ENCODE data around the gene NHSL2. TPM values are rescaled to one million over a fixed set of nuclear protein-coding genes. Genes with fewer than 3 reads are reported as not detected.

NHSL2 gene
- total RNA-seq, 2 donors from 2014 or later: 6.9 to 11.2 TPM

GRCh38 chrX:72011734-72012133 is 101.1 kb downstream of the NHSL2 start:
- no peaks in the 10 kb centered on the region for H3K9me3 ChIP-seq (ENCODE audit: control insufficient read depth, low read length)
- H3K27me3 Mint-ChIP-seq (ENCODE audit: insufficient read depth): no peaks in the 10 kb centered on the region
- WGBS, 2 experiments (ENCODE audit: insufficient coverage in 1 of 2, insufficient read length in 1 of 2): 100% methylated on average over 1 of the region's 2 CpGs; no CpG with 5 or more reads in 1 of the 2 experiments
- no peaks in the 10 kb centered on the region for H3K36me3 ChIP-seq (ENCODE audit: control insufficient read depth, insufficient read depth, low read length)
- DNase-seq: no peak
- TF ChIP-seq CTCF (conservative IDR thresholded peaks at IDR 0.05): no peak
- H3K4me1 Mint-ChIP-seq: no peaks in the 10 kb centered on the region
- no peaks in the 10 kb centered on the region for H3K4me1 ChIP-seq (ENCODE audit: control insufficient read depth, insufficient read depth, low read length)
- H3K9me3 Mint-ChIP-seq: peaks cover 59% of the 10 kb centered on the region
- no peak overlapping the region for H3K9ac ChIP-seq (ENCODE audit: extremely low read depth, low read length, poor library complexity, severe bottlenecking)
- H3K4me3 Mint-ChIP-seq: no peak overlapping the region
- H3K27me3 ChIP-seq (ENCODE audit: control insufficient read depth, insufficient read depth, low read length, poor library complexity, severe bottlenecking): no peaks in the 10 kb centered on the region
- no peak overlapping the region for H3K27ac Mint-ChIP-seq
- no peak overlapping the region for H3K4me3 ChIP-seq (ENCODE audit: low read length)
- H3K36me3 Mint-ChIP-seq (ENCODE audit: low read depth): peaks cover 13% of the 10 kb centered on the region
- H3K27ac ChIP-seq (ENCODE audit: low read depth, low read length): no peak overlapping the region

- no peaks in the 10 kb centered on the region for H3K36me3 ChIP-seq (ENCODE audit: control insufficient read depth, insufficient read depth, low read length)
- no peaks in the 10 kb centered on the region for H3K27me3 ChIP-seq (ENCODE audit: control insufficient read depth, insufficient read depth, low read length, poor library complexity, severe bottlenecking)
- TF ChIP-seq CTCF (conservative IDR thresholded peaks at IDR 0.05): no peak
- DNase-seq: no peak
- no peaks in the 10 kb centered on the region for H3K9me3 ChIP-seq (ENCODE audit: control insufficient read depth, low read length)
- no peak overlapping the region for H3K4me3 ChIP-seq (ENCODE audit: low read length)
- H3K4me1 Mint-ChIP-seq: no peaks in the 10 kb centered on the region
- peaks cover 52% of the 10 kb centered on the region for H3K9me3 Mint-ChIP-seq
- H3K9ac ChIP-seq (ENCODE audit: extremely low read depth, low read length, poor library complexity, severe bottlenecking): no peak overlapping the region
- H3K4me1 ChIP-seq (ENCODE audit: control insufficient read depth, insufficient read depth, low read length): no peaks in the 10 kb centered on the region
- H3K4me3 Mint-ChIP-seq: no peak overlapping the region
- peaks cover 5% of the 10 kb centered on the region for H3K27me3 Mint-ChIP-seq (ENCODE audit: insufficient read depth)
- 79% methylated on average over 2 of the region's 3 CpGs; no CpG with 5 or more reads in 1 of the 2 experiments for WGBS, 2 experiments (ENCODE audit: insufficient coverage in 1 of 2, insufficient read length in 1 of 2)
- H3K36me3 Mint-ChIP-seq (ENCODE audit: low read depth): peaks cover 14% of the 10 kb centered on the region
- H3K27ac Mint-ChIP-seq: no peak overlapping the region
- H3K27ac ChIP-seq (ENCODE audit: low read depth, low read length): no peak overlapping the region
Observed at GRCh38 chrX:72015383-72015782, 104.7 kb downstream of the NHSL2 start.

- no peaks in the 10 kb centered on the region for H3K9me3 ChIP-seq (ENCODE audit: control insufficient read depth, low read length)
- TF ChIP-seq CTCF (conservative IDR thresholded peaks at IDR 0.05): no peak
- H3K9me3 Mint-ChIP-seq: peaks cover 41% of the 10 kb centered on the region
- peaks cover 5% of the 10 kb centered on the region for H3K27me3 Mint-ChIP-seq (ENCODE audit: insufficient read depth)
- no peaks in the 10 kb centered on the region for H3K4me1 ChIP-seq (ENCODE audit: control insufficient read depth, insufficient read depth, low read length)
- H3K27me3 ChIP-seq (ENCODE audit: control insufficient read depth, insufficient read depth, low read length, poor library complexity, severe bottlenecking): no peaks in the 10 kb centered on the region
- H3K27ac ChIP-seq (ENCODE audit: low read depth, low read length): no peak overlapping the region
- no peak overlapping the region for H3K4me3 Mint-ChIP-seq
- peak; percentile 30 for DNase-seq
- no peak overlapping the region for H3K4me3 ChIP-seq (ENCODE audit: low read length)
- no peak overlapping the region for H3K27ac Mint-ChIP-seq
- H3K36me3 Mint-ChIP-seq (ENCODE audit: low read depth): peaks cover 4% of the 10 kb centered on the region
- H3K36me3 ChIP-seq (ENCODE audit: control insufficient read depth, insufficient read depth, low read length): no peaks in the 10 kb centered on the region
- no peak overlapping the region for H3K9ac ChIP-seq (ENCODE audit: extremely low read depth, low read length, poor library complexity, severe bottlenecking)
- peaks cover 1% of the 10 kb centered on the region for H3K4me1 Mint-ChIP-seq
- WGBS, 2 experiments (ENCODE audit: insufficient coverage in 1 of 2, insufficient read length in 1 of 2): 93% methylated on average over 4 of the region's 4 CpGs; no CpG with 5 or more reads in 1 of the 2 experiments
Observed at GRCh38 chrX:72016881-72017783, 106.5 kb downstream of the NHSL2 start.

Measured in endodermal cell (in vitro differentiated cells).